Heart left ventricle (tissue), 16 donors: ENCODE results near the gene ARHGAP36. TPM values are rescaled to one million over a fixed set of nuclear protein-coding genes. Genes with fewer than 3 reads are reported as not detected.

Source experiments
- ATAC-seq, 4 donors: fragments of 200-7000 bp; cut with Tn5 transposase; one replicate each; pipeline ENCODE4 v1.9.1; 2020 to 2022; ENCODE audit warnings: moderate library complexity in 4 of 4, mild to moderate bottlenecking in 3 of 4, moderate number of reproducible peaks in 1 of 4
- DNase-seq, 5 donors: peaks; one replicate each; pipeline ENCODE4 v3.0.0-alpha.2; 2020
- H3K27ac ChIP-seq, 12 donors: fragments of 200-600 bp; sonication (generic) in 4 of 12; one replicate each; pipeline versions ENCODE4 v1.5.0 to v1.8.0; 2016 to 2022; ENCODE audit warnings: mild to moderate bottlenecking in 2 of 12
- H3K27me3 ChIP-seq, 9 donors: fragments of 200-600 bp; sonication (generic) in 2 of 9; one replicate each; pipeline versions ENCODE4 v1.5.1 to v1.8.0; 2016 to 2022; ENCODE audit warnings: mild to moderate bottlenecking in 3 of 9
- H3K36me3 ChIP-seq, 9 donors: fragments of 200-600 bp; sonication (generic) in 2 of 9; one replicate each; pipeline versions ENCODE4 v1.5.0 to v1.8.0; 2018 to 2022; ENCODE audit warnings: mild to moderate bottlenecking in 2 of 9
- H3K4me1 ChIP-seq, 12 donors: fragments of 200-600 bp; sonication (generic) in 4 of 12; one replicate each; pipeline versions ENCODE4 v1.5.0 to v1.8.0; 2016 to 2022; ENCODE audit warnings: mild to moderate bottlenecking in 3 of 12
- H3K4me3 ChIP-seq, 12 donors: fragments of 200-600 bp; sonication (generic) in 4 of 12; one replicate each; pipeline versions ENCODE4 v1.5.0 to v1.8.0; 2017 to 2022; ENCODE audit warnings: mild to moderate bottlenecking in 9 of 12, moderate library complexity in 4 of 12
- H3K9me3 ChIP-seq, 12 donors: fragments of 200-600 bp; sonication (generic) in 4 of 12; one replicate each; pipeline versions ENCODE4 v1.5.0 to v1.8.0; 2016 to 2022; ENCODE audit warnings: mild to moderate bottlenecking in 1 of 12
- POLR2A ChIP-seq, 2 donors: fragments of 450-650 bp; IDR thresholded peaks; one replicate each; pipeline ENCODE4 v1.6.1; 2017; ENCODE audit warnings: antibody characterized with exemption in 2 of 2, mild to moderate bottlenecking in 2 of 2, moderate library complexity in 2 of 2
- WGBS, 4 donors: extraction: QIAGEN DNeasy Blood & Tissue Kit in 2 of 4; methylation state at CpG; one replicate each; pipeline versions ENCODE4 v1.1.5 to v1.1.7; 2013 to 2018; 5-methylcytosine and 5-hydroxymethylcytosine counted together
- intact Hi-C, 10 donors: fragments of 100-400 bp; cut with DNase I; formaldehyde crosslinking; loops; one replicate each; pipeline versions ENCODE4 v1.11.1 to v1.14.2; 2022
- polyA plus RNA-seq, 2 donors: library from polyadenylated mRNA; stranded (reverse); fragments of 200-250 nt; gene quantifications; one replicate each; pipeline ENCODE4 v1.2.3, GENCODE V29; 2013
- total RNA-seq, 9 donors: library from RNA; depleted of rRNA in 2 of 9; stranded (reverse); fragments of >200 nt in 2 of 9; fragmentation: NEBNext Ultra II Directional in 3 of 9; extraction: Animal tissue kit (Norgen Biotek cat#: 25700) in 3 of 9; gene quantifications; one replicate each; pipeline versions ENCODE4 v1.1.0 to v1.2.4, GENCODE V29; 2016 to 2023
- TF ChIP-seq, protein P1 (sequence below), 12 donors: fragments of 200-600 bp; sonication (generic) in 4 of 12; IDR thresholded peaks; one replicate each; pipeline versions ENCODE4 v1.5.0 to v1.8.0; 2018 to 2022; ENCODE audit warnings: antibody characterized with exemption in 12 of 12, mild to moderate bottlenecking in 5 of 12
- donor health status: ischemic (EF 13 %, LVEDD 7.1; RV severe dilation, severe dysfunction).
- donor health status: healthy with polysubstance abuse.
- donor health status: DM: no; HTN: yes; CAD: no.
- donor health status: DM: no; HTN: no; CAD: no.
- donor health status: ischemic (EF 25% LVEDD 6.9; RV normal size, moderate dysfunction).
- donor health status: ischemic (EF 25% LVEDD 5.7; RV mildly dilated, moderate dysfunction).
- donor health status: healthy.
- donor health status: DM: yes; HTN: yes; CAD: no.
- donor health status: ischemic (EF 35%, LVEDD 5.7; RV mildly dilated, moderate dysfunction).
- donor health status: nonischemic (EF 11% LVEDD 7.7; RV severe dilation, severe dysfunction).
- donor health status: DM: yes; HTN: yes; CAD: no.
- donor health status: PGD.
- donor health status: ischemic (EF 29% LVEDD 5.4; RV normal size, mild dysfunction).
- donor health status: nonischemic (EF 23%, LVEDD 6.1; RV moderate dilation, normal function).

Gene ARHGAP36
- total and polyA plus RNA-seq, 11 donors: not detected

- Histone ChIP-seq H3K4me3 (no peak overlapping the region), H3K4me1 (no peaks in the 10 kb centered on the region), H3K36me3 (no peaks in the 10 kb centered on the region), H3K27ac (no peak overlapping the region), H3K9me3 (no peaks in the 10 kb centered on the region), H3K27me3 (peaks cover 0 to 23% (median 0%) of the 10 kb centered on the region in 9 donors)
- DNase-seq (no peak), ATAC-seq (no peak)
- intact Hi-C loops: no loop called here
- WGBS, 4 donors: 51 to 62% (median 56%) methylated on average over 2 of the region's 2 CpGs
- TF ChIP-seq, protein P1, sequence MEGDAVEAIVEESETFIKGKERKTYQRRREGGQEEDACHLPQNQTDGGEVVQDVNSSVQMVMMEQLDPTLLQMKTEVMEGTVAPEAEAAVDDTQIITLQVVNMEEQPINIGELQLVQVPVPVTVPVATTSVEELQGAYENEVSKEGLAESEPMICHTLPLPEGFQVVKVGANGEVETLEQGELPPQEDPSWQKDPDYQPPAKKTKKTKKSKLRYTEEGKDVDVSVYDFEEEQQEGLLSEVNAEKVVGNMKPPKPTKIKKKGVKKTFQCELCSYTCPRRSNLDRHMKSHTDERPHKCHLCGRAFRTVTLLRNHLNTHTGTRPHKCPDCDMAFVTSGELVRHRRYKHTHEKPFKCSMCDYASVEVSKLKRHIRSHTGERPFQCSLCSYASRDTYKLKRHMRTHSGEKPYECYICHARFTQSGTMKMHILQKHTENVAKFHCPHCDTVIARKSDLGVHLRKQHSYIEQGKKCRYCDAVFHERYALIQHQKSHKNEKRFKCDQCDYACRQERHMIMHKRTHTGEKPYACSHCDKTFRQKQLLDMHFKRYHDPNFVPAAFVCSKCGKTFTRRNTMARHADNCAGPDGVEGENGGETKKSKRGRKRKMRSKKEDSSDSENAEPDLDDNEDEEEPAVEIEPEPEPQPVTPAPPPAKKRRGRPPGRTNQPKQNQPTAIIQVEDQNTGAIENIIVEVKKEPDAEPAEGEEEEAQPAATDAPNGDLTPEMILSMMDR (IDR thresholded peaks at IDR 0.05): no peak
- no peak for TF ChIP-seq POLR2A (IDR thresholded peaks at IDR 0.05)
Measured at GRCh38 chrX:131032354-131033230, 25.6 kb upstream of the ARHGAP36 start.

- no peaks in the 10 kb centered on the region for H3K36me3 ChIP-seq
- intact Hi-C loops: no loop called here
Measured at GRCh38 chrX:131034063-131034462, 24.1 kb upstream of the ARHGAP36 start.

DNA sequence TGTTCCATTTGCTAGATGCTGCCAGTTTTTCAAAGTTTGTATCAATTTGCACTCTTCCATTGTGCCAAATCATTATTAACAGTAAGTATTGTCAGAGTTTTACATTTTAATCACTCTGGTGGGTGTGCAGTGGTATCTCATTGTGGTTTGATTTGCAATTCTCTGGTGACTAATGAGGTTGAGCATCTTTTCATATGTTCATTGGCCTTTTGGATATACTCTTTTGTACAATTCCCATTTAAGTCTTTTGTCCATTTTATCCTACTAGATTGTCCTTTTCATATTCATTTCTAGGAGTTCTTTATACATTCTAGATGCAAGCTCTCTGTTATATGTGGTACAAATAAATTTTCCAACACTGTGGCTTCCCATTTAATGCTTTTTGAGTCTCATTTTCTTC is 17.4 kb upstream of the ARHGAP36 start:
- DNase-seq: no peak
- intact Hi-C loops: no loop called here
- Histone ChIP-seq H3K4me1 (no peaks in the 10 kb centered on the region), H3K36me3 (no peaks in the 10 kb centered on the region), H3K4me3 (no peak overlapping the region), H3K27me3 (peaks cover 0 to 37% (median 0%) of the 10 kb centered on the region in 9 donors), H3K27ac (no peak overlapping the region), H3K9me3 (no peaks in the 10 kb centered on the region)
- TF ChIP-seq, protein P1 (IDR thresholded peaks at IDR 0.05): no peak
- TF ChIP-seq POLR2A (IDR thresholded peaks at IDR 0.05): no peak
- no peak for ATAC-seq

More at GRCh38 chrX:131034063-131034462, 24.1 kb upstream of the ARHGAP36 start:
- no peaks in the 10 kb centered on the region for H3K9me3 ChIP-seq
- ATAC-seq: no peak
- TF ChIP-seq, protein P1 (IDR thresholded peaks at IDR 0.05): no peak
- no peak for TF ChIP-seq POLR2A (IDR thresholded peaks at IDR 0.05)
- no peaks in the 10 kb centered on the region for H3K4me1 ChIP-seq
- no peak overlapping the region for H3K4me3 ChIP-seq
- no peak for DNase-seq
- 61 to 85% (median 74%) methylated on average over 7 of the region's 7 CpGs for WGBS, 4 donors
- H3K27me3 ChIP-seq: peaks cover 0 to 32% (median 0%) of the 10 kb centered on the region in 9 donors
- no peak overlapping the region for H3K27ac ChIP-seq

DNA sequence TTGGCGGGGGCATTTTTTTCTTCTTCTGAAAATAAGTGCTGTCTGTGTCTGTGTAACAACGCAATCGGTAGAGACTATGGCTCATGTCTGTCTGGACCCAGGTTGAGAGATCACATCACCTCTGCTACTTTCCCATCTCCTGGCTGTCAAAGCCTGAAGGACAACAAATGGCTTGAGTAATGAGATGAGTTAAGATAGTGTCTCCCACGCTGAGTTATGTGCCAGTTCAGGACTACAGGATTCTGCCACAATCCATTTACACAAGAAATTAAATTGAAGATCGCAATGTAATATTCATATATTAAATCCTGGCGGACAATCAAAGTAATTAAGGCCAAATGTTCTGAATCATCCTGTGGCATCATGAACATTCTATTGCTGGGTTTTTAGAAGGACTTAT is 16.5 kb upstream of the ARHGAP36 start:
- TF ChIP-seq POLR2A (IDR thresholded peaks at IDR 0.05): no peak
- TF ChIP-seq, protein P1 (IDR thresholded peaks at IDR 0.05): no peak
- Histone ChIP-seq H3K4me1 (no peaks in the 10 kb centered on the region), H3K27me3 (peaks cover 0 to 42% (median 0%) of the 10 kb centered on the region in 9 donors), H3K27ac (no peak overlapping the region), H3K36me3 (no peaks in the 10 kb centered on the region), H3K4me3 (no peak overlapping the region), H3K9me3 (no peaks in the 10 kb centered on the region)
- intact Hi-C loops: no loop called here
- ATAC-seq (no peak), DNase-seq (no peak)
- WGBS, 4 donors: 69 to 81% (median 76%) methylated on average over 6 of the region's 6 CpGs
